ENCODE measurements around the gene DNAJC18.
"Not testable (repeated sequence)": the region's sequence is repeated elsewhere in the genome, so short reads cannot be mapped to it uniquely, and the experiment has no call there.

DNAJC18 gene

DNA sequence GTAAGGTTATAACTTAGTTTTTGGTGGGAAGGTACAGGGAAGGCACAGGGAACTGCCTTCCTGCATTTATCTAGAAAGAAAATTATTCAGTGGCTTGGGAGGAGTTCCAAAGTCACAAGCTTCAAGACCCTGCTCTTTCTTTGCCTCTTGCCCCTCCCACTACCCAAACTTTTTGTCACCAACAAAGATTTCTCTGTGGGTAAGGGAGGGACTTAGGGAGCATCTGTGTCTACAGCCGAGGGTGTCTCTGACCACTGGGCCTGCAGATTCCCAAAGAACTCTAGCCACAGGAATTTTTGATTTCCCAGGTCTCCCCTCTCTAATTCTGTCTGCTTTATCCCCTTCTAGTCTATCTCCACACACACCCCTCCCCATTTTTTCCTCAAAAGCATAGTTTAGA is 21.1 kb upstream of the DNAJC18 start:
- no peak for DNase-seq

DNA sequence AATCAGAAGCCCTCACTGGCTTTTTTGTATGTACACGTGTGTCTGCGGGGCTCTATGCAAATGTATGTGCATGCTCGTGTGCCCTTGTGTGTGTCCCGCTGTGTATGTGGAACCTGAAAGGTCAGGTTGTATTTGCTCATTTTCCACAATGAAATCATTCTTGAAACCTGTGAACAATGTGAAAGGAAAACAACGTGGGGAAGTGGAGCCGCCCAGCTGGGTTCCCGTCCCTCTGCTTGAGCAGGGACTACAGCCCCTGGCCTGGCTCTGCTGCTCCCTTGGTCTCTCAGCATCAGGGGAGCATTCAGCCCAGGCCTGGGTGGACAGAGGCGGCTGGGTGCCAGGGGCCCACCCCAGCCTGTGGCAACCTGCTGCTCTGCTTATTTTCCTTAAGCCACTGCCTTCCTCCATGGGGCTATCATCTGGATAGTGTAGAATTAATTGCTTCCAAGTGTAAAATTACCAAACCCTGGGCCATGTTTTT is 20.2 kb upstream of the DNAJC18 start:
- no peak for DNase-seq

DNA sequence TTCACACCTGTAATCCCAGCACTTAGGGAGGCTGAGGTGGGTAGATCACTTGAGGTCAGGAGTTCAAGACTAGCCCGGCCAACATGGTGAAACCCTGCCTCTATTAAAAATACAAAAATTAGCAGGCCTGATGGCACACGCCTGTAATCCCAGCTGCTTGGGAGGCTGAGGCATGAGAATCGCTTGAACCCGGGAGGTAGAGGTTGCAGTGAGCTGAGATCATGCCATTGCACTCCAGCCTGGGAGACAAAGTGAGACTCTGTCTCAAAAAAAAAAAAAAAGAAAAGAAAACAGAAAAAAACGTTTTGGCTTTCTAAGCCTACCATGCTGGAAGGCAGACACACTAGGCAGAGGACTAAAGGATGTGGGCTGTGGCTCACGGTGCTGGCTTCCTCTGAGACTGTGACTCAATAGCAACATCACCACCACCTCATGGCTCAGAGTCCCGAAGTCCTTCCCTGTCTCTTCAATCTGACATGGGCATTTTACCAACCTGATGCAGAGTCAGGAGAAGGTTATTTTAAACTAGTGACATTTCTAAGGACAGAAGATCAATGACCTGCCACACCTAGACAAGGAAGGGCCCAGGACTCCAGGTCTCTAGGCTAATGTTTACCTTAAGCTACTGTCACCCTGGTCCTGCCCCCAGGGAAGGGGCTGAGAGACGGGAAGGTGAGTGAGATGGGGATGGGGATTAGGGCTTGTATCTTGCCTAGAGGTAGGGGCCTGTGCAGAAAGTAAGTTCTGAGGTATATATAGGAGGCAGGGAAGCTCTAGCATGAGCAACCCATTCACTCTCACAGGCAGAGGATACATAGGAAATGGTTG is 19.5 kb upstream of the DNAJC18 start:
- DNase-seq = peak; percentile 67

DNA sequence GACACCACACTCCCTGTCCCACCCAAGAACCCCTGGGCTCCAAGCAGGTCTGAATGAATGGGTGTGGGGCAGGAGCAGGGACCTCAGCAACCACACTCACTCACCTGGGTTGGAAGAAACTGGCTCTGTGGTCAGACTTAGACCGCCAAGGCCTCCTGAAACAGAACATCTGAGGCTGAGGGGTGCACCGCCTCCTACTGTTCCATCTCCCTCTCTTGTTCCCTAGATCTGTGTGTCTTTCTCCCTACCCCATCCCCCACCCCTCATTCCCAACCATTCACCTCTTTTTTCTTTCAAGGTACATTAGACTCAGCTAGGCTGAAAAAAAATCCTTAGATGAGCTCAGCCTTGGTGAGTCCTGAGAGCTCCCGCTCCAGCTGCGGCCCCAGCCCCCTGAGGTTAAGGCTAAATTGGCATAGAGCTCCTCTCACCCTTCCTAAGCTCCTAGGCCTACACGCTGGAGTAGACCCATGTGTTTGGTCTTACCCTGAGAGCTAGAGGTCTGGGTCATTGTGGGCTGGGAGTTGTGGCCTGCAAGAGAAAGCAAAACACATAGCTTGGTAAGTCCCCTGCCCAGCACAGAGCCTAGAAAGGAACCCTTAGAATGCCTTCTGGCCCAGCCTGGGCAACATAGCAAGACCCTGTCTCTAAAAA is 18.5 kb upstream of the DNAJC18 start:
- no peak for DNase-seq

DNA sequence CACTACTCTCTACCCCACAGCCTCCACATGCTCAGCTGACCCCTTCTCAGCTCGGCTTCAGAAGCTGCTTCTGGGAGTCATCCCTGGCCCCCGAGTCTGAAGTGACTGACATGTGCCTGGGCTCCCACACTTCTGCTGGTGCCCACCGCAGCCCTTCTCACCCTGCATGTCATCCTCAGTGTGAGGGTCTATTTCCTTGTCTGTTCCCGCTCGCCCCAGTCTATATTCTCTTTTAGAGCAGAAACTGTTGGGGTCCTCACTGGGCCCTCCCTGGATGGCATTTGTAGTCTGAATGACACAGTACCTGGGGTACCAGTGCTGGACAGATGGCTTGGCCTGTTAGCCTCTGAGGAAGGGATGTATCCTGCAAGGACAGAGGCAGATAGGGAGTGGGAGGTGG is 17.9 kb upstream of the DNAJC18 start:
- DNase-seq = no peak

DNA sequence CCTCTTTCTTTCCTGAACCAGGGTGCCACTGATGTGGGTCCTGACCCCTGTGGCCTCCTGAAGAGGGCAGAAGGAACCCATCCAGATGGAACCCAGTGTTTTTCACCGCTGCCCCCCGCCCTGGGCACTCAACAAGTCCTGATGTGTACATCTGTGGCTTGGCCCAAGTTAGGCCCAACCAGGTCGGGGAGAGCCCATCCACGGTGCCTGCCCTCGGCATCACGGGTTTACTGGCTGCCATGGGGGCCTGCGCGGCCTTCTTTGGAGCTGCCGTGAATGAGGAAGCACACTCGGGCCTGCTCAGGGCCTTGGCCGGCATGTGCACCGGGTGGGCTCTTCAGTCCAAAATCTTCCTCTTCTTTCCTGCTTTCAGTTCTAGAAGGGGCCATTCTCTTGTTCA is 17.5 kb upstream of the DNAJC18 start:
- DNase-seq = no peak

DNA sequence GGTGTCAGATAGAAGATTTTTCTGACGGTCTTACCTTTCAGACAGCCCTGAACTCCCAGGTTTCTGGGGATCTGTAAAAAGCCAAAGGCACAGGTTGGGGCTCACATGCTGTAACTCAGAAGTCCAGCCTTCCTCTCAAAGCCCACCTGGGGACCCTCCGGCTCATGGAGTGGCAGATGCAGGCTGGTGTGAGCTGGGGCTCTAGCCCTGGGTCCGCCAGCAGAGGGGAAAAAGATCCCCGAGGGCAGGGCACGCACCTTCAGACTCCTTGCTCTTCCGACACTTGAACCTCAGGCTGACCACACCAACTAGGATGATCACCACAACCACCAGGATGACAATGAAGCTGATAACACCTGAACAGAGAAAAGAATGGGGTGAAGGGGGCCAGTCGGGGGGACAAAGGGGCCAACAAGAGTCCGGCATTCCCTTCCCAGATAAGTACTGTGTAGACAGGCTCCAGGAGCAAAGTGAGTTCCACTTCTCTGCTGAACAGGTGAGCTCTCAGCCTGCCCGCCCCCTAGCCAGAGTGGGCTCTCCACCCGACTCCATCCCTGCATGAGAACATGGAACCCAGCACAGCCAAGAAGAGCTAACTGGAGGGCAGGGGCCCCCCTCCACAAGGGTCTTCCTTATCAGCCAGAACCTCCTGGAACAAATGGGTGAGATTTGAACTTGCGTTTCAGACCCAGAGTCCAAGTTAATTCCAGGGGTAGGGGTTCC is 15.4 kb upstream of the DNAJC18 start:
- no peak for DNase-seq

DNA sequence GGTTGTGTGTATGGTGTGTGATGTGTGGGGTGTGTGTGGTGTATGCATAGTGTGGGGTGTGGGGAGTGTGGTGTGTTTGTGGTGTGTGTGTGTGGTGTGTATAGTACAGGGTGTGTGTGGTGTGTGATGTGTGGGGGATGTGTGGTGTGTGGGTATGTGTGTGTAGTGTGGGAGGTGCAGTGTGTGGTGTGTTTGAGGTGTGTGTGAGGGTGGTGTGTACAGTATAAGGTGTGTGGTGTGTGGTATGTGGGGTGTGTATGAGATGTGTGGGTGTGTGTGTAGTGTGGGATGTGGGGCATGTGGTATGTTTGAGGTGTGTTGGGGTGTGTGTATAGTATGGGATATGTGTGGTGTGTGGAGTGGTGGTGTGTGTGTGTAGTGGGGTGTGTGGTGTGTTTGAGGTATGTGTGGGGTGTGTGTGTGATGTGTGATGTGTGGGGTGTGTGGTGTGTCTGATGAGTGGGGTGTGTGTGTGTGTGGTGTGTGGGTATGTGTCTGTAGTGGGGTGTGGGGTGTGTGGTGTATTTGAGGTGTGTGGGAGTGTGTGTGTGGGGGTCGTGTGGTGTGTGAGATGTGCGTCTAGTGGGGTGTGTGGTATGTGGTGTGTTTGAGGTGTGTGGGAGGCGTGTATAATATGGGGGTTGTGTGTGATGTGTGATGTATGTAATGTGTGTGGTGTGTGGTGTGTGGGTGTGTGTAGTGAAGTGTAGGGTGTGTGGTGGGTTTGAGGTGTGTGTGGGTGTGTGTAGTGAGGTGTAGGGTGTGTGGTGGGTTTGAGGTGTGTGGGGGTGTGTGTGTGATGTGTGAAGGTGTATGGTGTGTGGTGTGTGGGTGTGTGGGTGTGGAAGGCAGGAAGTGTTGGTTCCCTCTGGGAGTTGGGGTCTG is 14.6 kb upstream of the DNAJC18 start:
- no peak for DNase-seq

DNA sequence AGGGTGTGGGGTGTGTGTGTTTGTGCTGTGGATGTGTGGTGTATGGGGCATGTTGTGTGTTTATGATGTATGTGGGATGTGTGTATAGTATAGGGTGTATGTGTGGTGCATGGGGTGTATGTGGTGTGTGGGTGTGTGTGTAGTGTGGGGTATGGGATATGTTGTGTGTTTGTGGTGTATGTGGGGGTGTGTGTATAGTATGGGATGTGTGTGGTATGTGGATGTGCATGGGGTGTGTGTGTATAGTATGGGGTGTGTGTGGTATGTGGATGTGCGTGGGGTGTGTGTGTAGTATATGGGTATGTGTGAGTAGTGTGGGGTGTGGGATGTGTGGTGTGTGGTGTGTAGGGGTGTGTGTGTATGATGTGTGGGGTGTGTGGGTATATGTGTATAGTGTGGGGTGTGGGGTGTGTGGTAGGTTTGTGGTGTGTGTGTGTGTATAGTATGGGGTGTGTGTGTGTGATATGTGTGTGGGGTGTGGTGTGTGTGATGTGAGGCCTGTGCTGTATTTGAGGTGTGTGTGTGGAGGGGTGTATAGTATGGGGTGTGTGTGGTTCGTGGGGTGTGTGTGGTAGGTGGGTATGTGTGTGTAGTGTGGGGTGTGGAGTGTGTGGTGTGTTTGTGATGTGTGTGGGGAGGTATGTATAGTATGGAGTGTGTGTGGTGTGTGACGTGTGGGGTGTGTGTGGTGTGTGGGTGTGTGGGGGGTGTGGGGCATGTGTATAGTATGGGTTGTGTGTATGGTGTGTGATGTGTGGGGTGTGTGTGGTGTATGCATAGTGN is 12.7 kb upstream of the DNAJC18 start:
- DNase-seq = no peak

DNA sequence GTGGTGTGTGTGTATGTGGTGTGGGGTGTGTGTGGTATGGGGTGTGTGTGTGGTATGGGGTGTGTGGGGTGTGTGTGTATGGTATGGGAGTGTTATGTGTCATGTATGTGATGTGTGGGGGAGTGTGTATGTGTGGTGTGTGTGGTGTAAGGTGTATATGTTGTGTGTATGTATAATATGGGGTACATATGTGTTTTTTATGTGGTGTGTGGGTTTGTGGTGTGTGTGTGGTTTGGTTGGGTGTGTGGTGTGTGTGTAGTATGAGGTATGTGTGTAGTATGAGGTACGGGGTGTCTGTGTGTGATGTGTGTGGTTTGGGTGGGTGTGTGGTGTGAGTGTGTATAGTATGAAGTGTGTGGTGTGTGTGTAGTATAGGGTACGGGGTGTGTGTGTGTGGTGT is 11.9 kb upstream of the DNAJC18 start:
- DNase-seq = no peak

DNA sequence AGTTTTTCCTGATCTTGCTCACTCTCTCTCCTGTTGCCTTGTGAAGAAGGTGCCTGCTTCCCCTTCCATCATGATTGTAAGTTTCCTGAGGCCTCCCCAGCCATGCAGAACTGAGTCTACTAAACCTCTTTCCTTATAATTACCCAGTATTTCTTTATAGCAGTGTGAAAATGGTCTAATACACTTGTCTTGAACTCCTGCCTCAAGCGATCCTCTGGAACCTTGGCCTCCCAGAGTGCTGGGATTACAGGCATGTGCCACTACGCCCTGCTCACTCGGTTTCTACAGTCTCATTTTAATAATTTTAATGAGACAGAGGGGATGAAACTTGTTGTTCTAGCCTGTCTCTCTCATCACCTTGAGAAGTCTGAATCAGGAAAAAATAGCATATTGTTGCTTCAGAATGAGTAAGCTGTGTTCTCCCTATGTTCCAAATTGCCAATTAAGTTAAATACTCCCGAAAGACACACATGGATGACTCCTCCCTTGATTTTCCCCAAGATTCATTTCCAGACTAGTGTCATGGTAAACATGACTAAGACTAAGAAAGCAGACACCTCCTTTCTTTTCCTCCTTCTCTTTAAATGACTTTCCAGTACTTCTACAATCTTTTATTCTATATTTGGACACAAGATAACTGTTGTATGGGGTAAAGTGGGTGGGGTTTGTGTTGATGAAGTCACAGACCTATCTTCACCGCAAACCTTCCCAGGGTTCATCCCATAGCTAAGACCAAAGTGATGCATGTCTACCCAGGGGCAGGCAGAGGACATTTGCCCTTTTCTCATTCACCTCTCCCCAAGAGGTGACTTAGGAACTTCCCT is 7.8 kb upstream of the DNAJC18 start:
- DNase-seq = no peak

DNA sequence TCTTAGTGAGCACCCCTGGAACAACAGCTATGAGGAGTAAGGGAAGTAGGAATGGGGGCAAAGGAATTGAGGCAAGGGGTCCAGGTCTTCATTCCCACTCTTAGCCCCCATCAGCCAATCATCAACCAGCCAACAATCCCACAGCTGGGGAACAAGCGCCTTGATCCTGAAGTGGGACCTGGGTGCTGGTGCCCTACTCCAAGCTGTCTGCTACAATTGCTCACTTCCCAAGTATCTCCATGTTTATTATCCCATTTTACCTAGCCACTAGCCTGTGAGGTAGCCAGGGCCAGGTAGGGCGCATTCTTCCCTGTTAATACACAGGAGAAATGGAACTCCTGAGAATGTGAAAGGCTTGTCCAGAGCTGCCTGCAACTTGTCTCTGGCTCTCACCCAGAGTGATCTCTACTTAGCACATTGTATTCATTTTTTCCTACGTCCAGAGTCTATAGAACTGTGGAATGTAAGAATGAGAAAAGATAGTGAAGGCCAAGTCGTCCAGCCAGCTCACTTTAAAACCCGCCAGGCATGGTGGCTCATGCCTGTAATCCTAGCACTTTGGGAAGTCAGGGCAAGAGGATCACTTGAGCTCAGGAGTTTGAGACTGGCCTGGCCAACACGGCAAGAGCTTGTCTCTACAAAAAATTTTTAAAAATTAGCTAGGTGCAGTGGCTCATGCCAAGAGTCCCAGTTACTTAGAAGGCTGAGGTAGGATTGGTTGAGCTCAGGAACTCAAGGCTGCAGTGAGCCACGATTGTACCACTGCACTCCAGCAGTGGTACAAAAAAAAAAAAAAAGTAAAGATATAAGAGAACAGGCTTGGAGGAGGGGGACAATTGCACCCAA is 6.2 kb upstream of the DNAJC18 start:
- DNase-seq = no peak

DNA sequence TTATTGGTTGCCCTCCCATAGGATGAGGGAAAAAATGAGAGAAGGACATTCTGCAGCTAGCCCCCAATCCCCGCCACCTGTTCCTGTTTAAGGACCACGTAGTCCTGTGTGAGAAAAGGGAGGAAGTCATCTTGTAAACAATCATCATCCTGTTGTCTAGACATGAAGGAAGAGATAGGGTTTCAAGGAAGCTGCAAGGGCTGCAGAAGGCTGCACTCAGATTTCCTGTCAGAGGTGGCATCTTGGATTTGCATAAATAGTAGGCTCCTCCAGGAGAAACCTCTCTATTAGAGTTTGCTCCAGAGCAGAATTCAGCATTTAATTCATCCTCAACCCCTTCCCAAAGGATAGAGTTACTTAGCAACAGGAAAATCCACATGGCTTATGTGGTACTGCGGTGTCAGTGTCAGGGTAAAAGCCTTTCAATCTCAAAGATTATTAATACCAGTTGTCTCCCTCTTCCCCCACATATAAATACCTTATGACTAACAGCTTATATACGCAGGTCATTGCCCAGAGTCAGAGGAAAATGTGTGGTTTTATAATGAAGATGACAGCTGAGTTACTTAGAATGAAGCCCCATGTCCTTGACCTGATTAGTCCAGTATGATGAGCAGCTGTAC is 4.6 kb upstream of the DNAJC18 start:
- DNase-seq = no peak

DNA sequence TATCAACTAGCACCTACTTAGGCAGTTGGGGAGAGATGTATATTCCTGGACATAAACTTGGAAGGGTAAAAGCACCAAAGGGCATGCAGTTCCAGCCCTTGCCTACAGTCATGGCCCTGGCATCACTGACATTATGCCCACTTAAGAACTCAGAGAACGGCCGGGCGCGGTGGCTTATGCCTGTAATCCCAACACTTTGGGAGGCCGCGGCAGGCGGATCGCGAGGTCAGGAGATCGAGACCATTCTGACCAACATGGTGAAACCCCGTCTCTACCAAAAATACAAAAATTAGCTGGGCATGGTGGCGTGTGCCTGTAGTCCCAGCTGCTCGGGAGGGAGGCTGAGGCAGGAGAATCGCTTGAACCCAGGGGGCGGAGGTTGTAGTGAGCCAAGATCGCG is 1.1 kb upstream of the DNAJC18 start:
- not testable (repeated sequence) for DNase-seq

DNA sequence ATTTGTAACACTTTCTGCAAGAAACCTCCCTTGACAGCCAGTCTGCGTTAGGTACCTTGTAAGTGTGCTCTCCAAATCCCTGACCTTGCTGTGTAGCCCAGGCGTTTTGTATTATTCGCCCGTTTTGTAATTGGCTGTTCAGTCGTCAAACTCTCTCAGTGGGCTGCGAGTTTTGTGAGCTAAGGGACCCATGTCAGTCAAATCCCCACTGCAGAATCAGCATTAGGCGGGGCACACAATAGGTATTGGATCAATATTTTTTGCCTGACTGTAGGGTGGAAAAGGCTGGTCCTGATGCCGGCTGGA is 665 bp downstream of the DNAJC18 start:
- no peak for DNase-seq

DNA sequence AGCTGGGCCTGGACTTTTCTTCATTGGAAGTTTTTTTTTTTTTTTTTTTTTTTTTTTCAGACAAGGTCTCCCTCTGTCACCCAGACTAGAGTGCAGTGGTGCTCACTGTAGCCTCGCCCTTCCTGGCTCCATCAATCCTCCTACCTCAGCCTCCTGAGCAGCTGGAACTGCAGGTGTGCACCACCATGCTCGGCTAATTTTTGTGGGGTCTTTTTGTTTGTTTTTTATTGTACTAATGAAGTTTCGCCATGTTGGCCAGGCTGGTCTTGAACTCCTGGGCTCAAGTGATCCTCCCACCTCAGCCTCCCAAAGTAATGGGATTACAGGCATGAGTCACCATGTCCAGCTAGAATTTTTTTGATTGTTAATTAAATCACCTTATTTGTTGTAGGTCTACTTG is 3.6 kb downstream of the DNAJC18 start:
- no peak for DNase-seq

DNA sequence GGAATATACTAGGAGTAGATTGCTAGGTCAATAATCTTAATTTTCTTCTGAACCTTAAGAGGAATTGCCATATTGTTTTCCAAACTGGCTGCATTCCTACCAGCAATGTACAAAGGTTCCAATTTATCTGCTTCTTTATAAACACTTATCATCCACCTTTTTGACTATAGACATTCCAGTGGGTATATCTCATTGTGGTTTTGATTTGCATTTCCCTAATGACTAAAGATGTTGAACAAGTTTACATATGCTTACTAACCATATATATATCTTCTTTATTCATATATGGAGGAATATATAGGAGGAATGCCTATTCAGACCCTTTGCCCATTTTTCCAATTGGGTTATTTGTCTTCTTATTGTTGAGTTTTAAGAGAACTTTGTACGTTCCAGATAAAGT is 7.6 kb downstream of the DNAJC18 start:
- no peak for DNase-seq

DNA sequence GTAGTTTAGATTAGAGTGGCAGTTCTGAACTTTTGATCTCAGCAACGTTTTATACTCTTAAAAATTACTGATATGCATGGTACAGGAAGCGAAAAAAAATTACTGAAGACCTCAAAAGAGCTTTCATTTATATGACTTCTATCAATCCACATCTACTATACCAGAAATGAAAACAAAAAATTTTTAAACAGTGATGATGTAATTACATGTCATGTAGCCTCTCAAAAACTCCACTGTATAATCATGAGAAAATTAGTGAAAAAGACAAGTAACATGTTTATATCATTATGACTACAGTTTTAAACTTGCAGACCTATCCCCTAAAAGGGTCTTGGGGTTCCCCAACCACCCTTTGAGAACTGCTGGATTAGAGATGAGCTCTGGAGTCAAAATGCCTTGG is 9.3 kb downstream of the DNAJC18 start:
- DNase-seq = no peak

DNA sequence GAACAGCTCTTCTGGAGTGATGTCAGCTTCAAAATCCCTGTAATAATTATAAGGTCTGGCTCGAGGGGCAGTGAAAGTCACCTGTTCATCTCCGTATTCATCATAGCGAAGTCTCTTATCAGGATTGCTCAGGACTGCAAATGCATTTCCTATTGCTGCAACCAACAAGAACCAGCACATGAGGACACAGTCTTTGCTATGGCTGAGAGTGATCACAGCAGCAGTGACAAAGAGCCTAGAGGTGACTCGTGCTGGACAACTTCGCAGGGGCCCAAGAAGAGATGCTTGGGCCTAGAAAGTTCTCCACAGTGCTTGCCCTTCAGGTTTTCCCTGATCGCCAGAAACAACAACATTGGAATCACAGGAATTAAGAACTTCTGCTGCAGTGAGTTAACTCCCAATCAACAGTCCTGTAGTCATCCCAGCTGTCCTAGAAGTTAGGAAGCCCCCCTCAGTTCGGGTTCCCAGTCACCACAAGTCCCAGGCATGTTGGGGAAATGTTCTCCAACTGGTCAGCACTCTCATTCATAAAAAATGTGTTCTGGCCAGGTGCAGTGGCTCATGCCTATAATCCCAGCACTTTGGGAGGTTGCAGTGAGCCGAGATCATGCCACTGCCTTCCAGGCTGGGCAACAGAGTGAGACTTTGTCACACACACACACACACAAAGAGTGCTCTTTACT is 13.0 kb downstream of the DNAJC18 start:
- no peak for DNase-seq
